ENCODE measurements around the gene MED9. TPM values are rescaled to one million over a fixed set of nuclear protein-coding genes. Genes with fewer than 3 reads are reported as not detected.

Gene MED9
- total and polyA plus RNA-seq, 4 donors, result 6.4 to 12.5 (median 8.8) TPM

- Histone ChIP-seq H3K36me3 (ENCODE audit: control insufficient read depth in 4 of 4, insufficient read depth in 3 of 4, low read depth in 1 of 4, low read length in 3 of 4) (peaks cover 2 to 12% (median 5%) of the 10 kb centered on the region in 4 donors), H3K4me3 (ENCODE audit: low read depth in 1 of 3, low read length in 3 of 3) (peak within 1 kb of the TSS; percentile 54 to 64 (median 56)), H3K27ac (ENCODE audit: low read depth in 1 of 2, low read length in 2 of 2) (peak within 1 kb of the TSS; percentile 87 to 97), H3K27me3 (ENCODE audit: control insufficient read depth in 4 of 4, insufficient read depth in 4 of 4, low read length in 3 of 4) (no peaks in the 10 kb centered on the region), H3K9me3 (ENCODE audit: control insufficient read depth in 4 of 4, low read length in 3 of 4) (no peaks in the 10 kb centered on the region), H3K4me1 (ENCODE audit: control insufficient read depth in 4 of 4, insufficient read depth in 4 of 4, low read length in 3 of 4) (peaks cover 0 to 16% (median 7%) of the 10 kb centered on the region in 4 donors), H3K9ac (ENCODE audit: low read depth in 1 of 2, low read length in 2 of 2) (peak within 1 kb of the TSS; percentile 35 to 73)
- DNase-seq (ENCODE audit: low spot score), result peak; percentile 90
- under 1% methylated on average over 93 of the region's 93 CpGs for WGBS
- TF ChIP-seq ZBTB33 (IDR thresholded peaks at IDR 0.05) (no peak), YY1 (IDR thresholded peaks at IDR 0.05) (no peak), HNF4G (IDR thresholded peaks at IDR 0.05) (no peak), NR2F2 (IDR thresholded peaks at IDR 0.05) (no peak), HNF4A (conservative IDR thresholded peaks at IDR 0.05) (no peak), REST (IDR thresholded peaks at IDR 0.05) (peak; percentile 80), RXRA (IDR thresholded peaks at IDR 0.05) (no peak), SP1 (IDR thresholded peaks at IDR 0.05) (no peak), RAD21 (IDR thresholded peaks at IDR 0.05) (peak; percentile 64 to 77), GABPA (IDR thresholded peaks at IDR 0.05 in 1 of 2, conservative IDR thresholded peaks at IDR 0.05 in 1 of 2) (no peak), JUND (IDR thresholded peaks at IDR 0.05) (no peak), ATF3 (IDR thresholded peaks at IDR 0.05) (no peak), FOXA2 (IDR thresholded peaks at IDR 0.05) (no peak), EGR1 (IDR thresholded peaks at IDR 0.05; ENCODE audit: low read depth in 2 of 2) (peak; percentile 54 to 84), FOXA1 (IDR thresholded peaks at IDR 0.05) (no peak), CTCF (IDR thresholded peaks at IDR 0.05; ENCODE audit: low read depth, low read length, missing input control) (peak; percentile 88), TAF1 (conservative IDR thresholded peaks at IDR 0.05) (no peak), MAX (IDR thresholded peaks at IDR 0.05) (no peak)
Observed at GRCh38 chr17:17496189-17497064, 19.6 kb downstream of the MED9 start, which contains the start of gene RASD1. Gene RASD1, minus strand, starts transcription at chr17:17496395. Its CDS starts 214 bp downstream, at chr17:17496181.

Measured in liver (tissue), 9 donors.